GM23338 (cell line): ENCODE data around the gene KRTAP12-1. TPM values are rescaled to one million over a fixed set of nuclear protein-coding genes. Genes with fewer than 3 reads are reported as not detected.
"Not testable (repeated sequence)": the region's sequence is repeated elsewhere in the genome, so short reads cannot be mapped to it uniquely, and the experiment has no call there.

Experiments
- ATAC-seq: fragments of 200-7000 bp; cut with Tn5 transposase; 3 replicates; pipeline ENCODE4 v1.9.1; 2020
- DNase-seq: peaks from one replicate; pipeline ENCODE4 v3.0.0-alpha.2; 2015; ENCODE audit warnings: low spot score
- H2AFZ ChIP-seq: fragments of 200-600 bp; sonication (generic); 2 replicates; pipeline ENCODE4 v1.8.0; 2016; ENCODE audit warnings: antibody characterized with exemption, mild to moderate bottlenecking, moderate library complexity
- H3F3A ChIP-seq: fragments of 200-600 bp; sonication (generic); replicated peaks from 2 replicates; pipeline ENCODE4 v1.8.0; 2017; ENCODE audit warnings: antibody characterized with exemption, mixed run types, low read depth
- H3K27ac ChIP-seq: fragments of 200-600 bp; sonication (generic); 2 replicates; pipeline ENCODE4 v1.6.1; 2016; ENCODE audit warnings: low read depth
- H3K27me3 ChIP-seq: fragments of 200-600 bp; sonication (generic); 2 replicates; pipeline ENCODE4 v1.8.0; 2016; ENCODE audit warnings: mild to moderate bottlenecking, mixed run types, moderate library complexity; ENCODE audit not compliant: insufficient read depth
- H3K36me3 ChIP-seq: fragments of 200-600 bp; sonication (generic); 2 replicates; pipeline ENCODE4 v1.8.0; 2016; ENCODE audit warnings: mild to moderate bottlenecking; ENCODE audit not compliant: insufficient read depth
- H3K4me1 ChIP-seq: fragments of 200-600 bp; sonication (generic); 2 replicates; pipeline ENCODE4 v1.8.0; 2016; ENCODE audit warnings: mild to moderate bottlenecking, moderate library complexity; ENCODE audit not compliant: insufficient read depth
- H3K4me2 ChIP-seq: fragments of 200-600 bp; sonication (generic); 2 replicates; pipeline ENCODE4 v1.7.1; 2017; ENCODE audit warnings: mixed run types
- H3K4me3 ChIP-seq: fragments of 200-600 bp; sonication (generic); 2 replicates; pipeline ENCODE4 v1.6.1; 2016; ENCODE audit warnings: mixed run types
- H3K79me2 ChIP-seq: fragments of 200-600 bp; sonication (generic); replicated peaks from 2 replicates; pipeline ENCODE4 v1.8.0; 2017; ENCODE audit warnings: mild to moderate bottlenecking; ENCODE audit not compliant: insufficient read depth
- H3K9me2 ChIP-seq: fragments of 200-600 bp; sonication (generic); 2 replicates; pipeline ENCODE4 v1.8.0; 2017; ENCODE audit not compliant: insufficient read depth
- H4K20me1 ChIP-seq: fragments of 200-600 bp; sonication (generic); replicated peaks from 2 replicates; pipeline ENCODE4 v1.8.0; 2017; ENCODE audit warnings: mild to moderate bottlenecking; ENCODE audit not compliant: insufficient read depth
- H3K27ac Mint-ChIP-seq: 2 replicates; pipeline ENCODE4 v1.8.0; 2020; ENCODE audit warnings: inconsistent platforms, mild to moderate bottlenecking, moderate library complexity, mixed read lengths
- H3K27me3 Mint-ChIP-seq: 3 replicates; pipeline ENCODE4 v1.8.0; 2022; ENCODE audit warnings: low read depth, mild to moderate bottlenecking, moderate library complexity, mixed read lengths, inconsistent platforms; ENCODE audit not compliant: insufficient read depth, poor library complexity
- H3K36me3 Mint-ChIP-seq: 3 replicates; pipeline ENCODE4 v1.8.0; 2021; ENCODE audit warnings: low read depth, mild to moderate bottlenecking, inconsistent platforms, moderate library complexity, mixed read lengths
- H3K4me1 Mint-ChIP-seq: 3 replicates; pipeline ENCODE4 v1.8.0; 2020; ENCODE audit warnings: mild to moderate bottlenecking, inconsistent platforms, mixed read lengths
- H3K4me3 Mint-ChIP-seq: 3 replicates; pipeline ENCODE4 v1.8.0; 2021; ENCODE audit warnings: moderate library complexity, mild to moderate bottlenecking, inconsistent platforms, mixed read lengths
- H3K9me3 Mint-ChIP-seq: 3 replicates; pipeline ENCODE4 v1.8.0; 2020; ENCODE audit warnings: moderate library complexity, mild to moderate bottlenecking, inconsistent platforms, mixed read lengths
- CREB1 ChIP-seq: fragments of 250-450 bp; sonication (Bioruptor Pico); IDR thresholded peaks from 2 replicates; pipeline ENCODE4 v1.5.0; 2020; ENCODE audit warnings: low read depth, mild to moderate bottlenecking, moderate library complexity
- CTCF ChIP-seq, 2 experiments: fragments of 200-600 bp in 1 of 2; sonication (generic) in 1 of 2; conservative IDR thresholded peaks; 2 replicates each; pipeline versions ENCODE4 v1.5.1 to v1.6.1; 2016 to 2017; ENCODE audit warnings: antibody characterized with exemption in 2 of 2, low read depth in 2 of 2, mild to moderate bottlenecking in 2 of 2, moderate library complexity in 1 of 2
- ETS1 ChIP-seq: IDR thresholded peaks from 2 replicates; pipeline ENCODE4 v1.6.1; 2016; ENCODE audit warnings: antibody characterized with exemption
- EZH2 ChIP-seq: fragments of 200-600 bp; sonication (generic); IDR thresholded peaks from one replicate; pipeline ENCODE4 v1.8.0; 2017; ENCODE audit warnings: antibody characterized with exemption, mild to moderate bottlenecking, low read depth; ENCODE audit not compliant: unreplicated experiment
- EZH2phosphoT487 ChIP-seq: fragments of 200-600 bp; sonication (generic); IDR thresholded peaks from one replicate; pipeline ENCODE4 v1.8.1; 2018; ENCODE audit warnings: antibody characterized with exemption; ENCODE audit not compliant: unreplicated experiment
- JUNB ChIP-seq: IDR thresholded peaks from one replicate; pipeline ENCODE4 v1.6.1; 2016; ENCODE audit warnings: antibody characterized with exemption; ENCODE audit not compliant: unreplicated experiment
- NANOG ChIP-seq: IDR thresholded peaks from 2 replicates; pipeline ENCODE4 v1.6.1; 2016; ENCODE audit warnings: antibody characterized with exemption, borderline replicate concordance
- POLR2AphosphoS5 ChIP-seq: IDR thresholded peaks from 2 replicates; pipeline ENCODE4 v1.6.1; 2016; ENCODE audit warnings: antibody characterized with exemption, low read depth
- REST ChIP-seq: IDR thresholded peaks from one replicate; pipeline ENCODE4 v1.6.1; 2018; ENCODE audit warnings: antibody characterized with exemption; ENCODE audit not compliant: unreplicated experiment
- STAT1 ChIP-seq: IDR thresholded peaks from one replicate; pipeline ENCODE4 v1.6.1; 2016; ENCODE audit warnings: antibody characterized with exemption; ENCODE audit not compliant: unreplicated experiment
- polyA plus RNA-seq: library from polyadenylated mRNA; unstranded; fragments of >200 nt; fragmentation: Nextera tagmentation; extraction: Ambion mirVana; gene quantifications from 2 replicates; pipeline ENCODE4 v1.2.1, GENCODE V29; 2016
- total RNA-seq: library from RNA; depleted of rRNA; stranded (reverse); fragments of >200 nt; shearing (Covaris generic); gene quantifications from 2 replicates; pipeline ENCODE4 v1.2.3, GENCODE V29; 2014

The KRTAP12-1 gene
- total and polyA plus RNA-seq, 2 experiments from 2014 or later = not detected

- not testable (repeated sequence) for H4K20me1 ChIP-seq, H3F3A ChIP-seq, H3K79me2 ChIP-seq, H3K27me3 ChIP-seq, H3K27ac Mint-ChIP-seq, H3K4me3 ChIP-seq, H3K4me2 ChIP-seq, DNase-seq, H3K36me3 ChIP-seq, ATAC-seq, H3K4me1 ChIP-seq, H3K9me2 ChIP-seq, H3K27ac ChIP-seq, H2AFZ ChIP-seq, H3K4me3 Mint-ChIP-seq
- Mint-ChIP-seq H3K36me3 (peaks cover 17% of the 10 kb centered on the region; the same call in 1 of the 3 replicates), H3K27me3 (peaks cover 13% of the 10 kb centered on the region), H3K4me1 (peaks cover 24% of the 10 kb centered on the region), H3K9me3 (peaks cover 17% of the 10 kb centered on the region; the same call in 2 of the 3 replicates)
These were observed 7.8 kb upstream of the KRTAP12-1 start for GRCh38 chr21:44689740-44690139.

GRCh38 chr21:44687671-44688070, 5.7 kb upstream of the KRTAP12-1 start:
- Mint-ChIP-seq H3K4me3 (no peak overlapping the region), H3K9me3 (peaks cover 7% of the 10 kb centered on the region), H3K27me3 (peaks cover 16% of the 10 kb centered on the region), H3K27ac (no peak overlapping the region), H3K36me3 (peaks cover 4% of the 10 kb centered on the region; the same call in 1 of the 3 replicates), H3K4me1 (peaks cover 24% of the 10 kb centered on the region)
- H3K4me3 ChIP-seq = no peak overlapping the region
- peaks cover 6% of the 10 kb centered on the region for H3K4me1 ChIP-seq
- H2AFZ ChIP-seq = no peak overlapping the region
- H3K9me2 ChIP-seq = no peaks in the 10 kb centered on the region
- H4K20me1 ChIP-seq = no peaks in the 10 kb centered on the region
- no peak for DNase-seq
- H3F3A ChIP-seq = 0 out of 2 replicates have a peak, but pooled peaks cover 4% of the 10 kb centered on the region
- no peak overlapping the region for H3K4me2 ChIP-seq
- no peaks in the 10 kb centered on the region for H3K36me3 ChIP-seq
- no peak for ATAC-seq
- no peaks in the 10 kb centered on the region for H3K79me2 ChIP-seq
- no peak overlapping the region for H3K27ac ChIP-seq
- H3K27me3 ChIP-seq = no peaks in the 10 kb centered on the region
- TF ChIP-seq ETS1 (no peak), CREB1 (CRISPR knock-in tag) (no peak), CTCF (conservative IDR thresholded peaks at IDR 0.05; ENCODE audit: low read depth in 2 of 2) (no peak), POLR2AphosphoS5 (no peak), REST (no peak), STAT1 (no peak), JUNB (no peak), EZH2 (no peak), EZH2phosphoT487 (no peak), NANOG (no peak)
